ENCODE results near the gene SUMO3. TPM values are rescaled to one million over a fixed set of nuclear protein-coding genes. Genes with fewer than 3 reads are reported as not detected.

The SUMO3 gene
- total RNA-seq, 1 experiment from 2014 or later: 41.4 TPM

DNA sequence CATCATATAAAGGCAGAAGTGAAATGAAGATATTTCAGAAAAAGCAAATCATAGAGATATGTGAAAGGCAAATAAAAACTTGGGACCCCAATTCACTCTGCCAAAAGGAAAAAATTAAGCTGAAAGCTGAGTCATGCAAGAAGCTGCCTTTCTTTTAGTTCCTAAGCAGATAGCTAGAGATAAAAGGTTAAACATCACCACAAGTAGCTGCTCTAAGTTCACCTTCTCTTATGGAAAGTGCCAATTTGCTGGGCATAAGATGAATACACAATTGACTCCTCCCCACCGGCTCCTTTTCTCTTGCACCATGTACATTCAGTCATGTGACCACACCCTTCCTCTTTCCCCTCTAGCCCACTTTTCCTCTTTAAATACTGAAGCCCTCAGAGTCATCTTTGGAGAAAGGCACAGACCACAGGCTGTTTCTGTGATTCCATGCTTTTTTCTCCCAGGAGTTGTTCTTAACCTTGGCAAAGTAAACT is 5.4 kb upstream of the SUMO3 start:
- Histone ChIP-seq H3K4me3 (ENCODE audit: low read depth in 2 of 2, low read length in 2 of 2) (no peak overlapping the region), H3K4me1 (ENCODE audit: control insufficient read depth, insufficient read depth, low read length) (no peaks in the 10 kb centered on the region), H3K36me3 (ENCODE audit: control insufficient read depth, insufficient read depth, low read length) (no peaks in the 10 kb centered on the region), H3K27ac (ENCODE audit: low read length) (no peak overlapping the region), H3K27me3 (ENCODE audit: control insufficient read depth, insufficient read depth, low read length) (no peaks in the 10 kb centered on the region), H3K9me3 (ENCODE audit: control insufficient read depth, insufficient read depth, low read depth, low read length) (peaks cover 12% of the 10 kb centered on the region; the same call in 1 of the 2 replicates)
- TF ChIP-seq TCF7L2 (IDR thresholded peaks at IDR 0.05; ENCODE audit: low read depth, low read length) (no peak), SIN3A (IDR thresholded peaks at IDR 0.05; ENCODE audit: borderline replicate concordance, insufficient read depth, low read depth, low read length) (no peak), POLR2AphosphoS5 (IDR thresholded peaks at IDR 0.05; ENCODE audit: low read depth, low read length) (no peak)
- TF ChIP-seq, protein P1, sequence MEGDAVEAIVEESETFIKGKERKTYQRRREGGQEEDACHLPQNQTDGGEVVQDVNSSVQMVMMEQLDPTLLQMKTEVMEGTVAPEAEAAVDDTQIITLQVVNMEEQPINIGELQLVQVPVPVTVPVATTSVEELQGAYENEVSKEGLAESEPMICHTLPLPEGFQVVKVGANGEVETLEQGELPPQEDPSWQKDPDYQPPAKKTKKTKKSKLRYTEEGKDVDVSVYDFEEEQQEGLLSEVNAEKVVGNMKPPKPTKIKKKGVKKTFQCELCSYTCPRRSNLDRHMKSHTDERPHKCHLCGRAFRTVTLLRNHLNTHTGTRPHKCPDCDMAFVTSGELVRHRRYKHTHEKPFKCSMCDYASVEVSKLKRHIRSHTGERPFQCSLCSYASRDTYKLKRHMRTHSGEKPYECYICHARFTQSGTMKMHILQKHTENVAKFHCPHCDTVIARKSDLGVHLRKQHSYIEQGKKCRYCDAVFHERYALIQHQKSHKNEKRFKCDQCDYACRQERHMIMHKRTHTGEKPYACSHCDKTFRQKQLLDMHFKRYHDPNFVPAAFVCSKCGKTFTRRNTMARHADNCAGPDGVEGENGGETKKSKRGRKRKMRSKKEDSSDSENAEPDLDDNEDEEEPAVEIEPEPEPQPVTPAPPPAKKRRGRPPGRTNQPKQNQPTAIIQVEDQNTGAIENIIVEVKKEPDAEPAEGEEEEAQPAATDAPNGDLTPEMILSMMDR (IDR thresholded peaks at IDR 0.05): no peak
- TF ChIP-seq, protein P2, sequence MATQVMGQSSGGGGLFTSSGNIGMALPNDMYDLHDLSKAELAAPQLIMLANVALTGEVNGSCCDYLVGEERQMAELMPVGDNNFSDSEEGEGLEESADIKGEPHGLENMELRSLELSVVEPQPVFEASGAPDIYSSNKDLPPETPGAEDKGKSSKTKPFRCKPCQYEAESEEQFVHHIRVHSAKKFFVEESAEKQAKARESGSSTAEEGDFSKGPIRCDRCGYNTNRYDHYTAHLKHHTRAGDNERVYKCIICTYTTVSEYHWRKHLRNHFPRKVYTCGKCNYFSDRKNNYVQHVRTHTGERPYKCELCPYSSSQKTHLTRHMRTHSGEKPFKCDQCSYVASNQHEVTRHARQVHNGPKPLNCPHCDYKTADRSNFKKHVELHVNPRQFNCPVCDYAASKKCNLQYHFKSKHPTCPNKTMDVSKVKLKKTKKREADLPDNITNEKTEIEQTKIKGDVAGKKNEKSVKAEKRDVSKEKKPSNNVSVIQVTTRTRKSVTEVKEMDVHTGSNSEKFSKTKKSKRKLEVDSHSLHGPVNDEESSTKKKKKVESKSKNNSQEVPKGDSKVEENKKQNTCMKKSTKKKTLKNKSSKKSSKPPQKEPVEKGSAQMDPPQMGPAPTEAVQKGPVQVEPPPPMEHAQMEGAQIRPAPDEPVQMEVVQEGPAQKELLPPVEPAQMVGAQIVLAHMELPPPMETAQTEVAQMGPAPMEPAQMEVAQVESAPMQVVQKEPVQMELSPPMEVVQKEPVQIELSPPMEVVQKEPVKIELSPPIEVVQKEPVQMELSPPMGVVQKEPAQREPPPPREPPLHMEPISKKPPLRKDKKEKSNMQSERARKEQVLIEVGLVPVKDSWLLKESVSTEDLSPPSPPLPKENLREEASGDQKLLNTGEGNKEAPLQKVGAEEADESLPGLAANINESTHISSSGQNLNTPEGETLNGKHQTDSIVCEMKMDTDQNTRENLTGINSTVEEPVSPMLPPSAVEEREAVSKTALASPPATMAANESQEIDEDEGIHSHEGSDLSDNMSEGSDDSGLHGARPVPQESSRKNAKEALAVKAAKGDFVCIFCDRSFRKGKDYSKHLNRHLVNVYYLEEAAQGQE (IDR thresholded peaks at IDR 0.05; ENCODE audit: insufficient read depth in 1 of 2, low read depth in 2 of 2, low read length in 1 of 2): no peak
- POLR2A ChIA-PET: no interaction called here
- intact Hi-C loops (cut with micrococcal nuclease; ENCODE audit: unreplicated experiment): no loop called here
- CTCF ChIA-PET: no interaction called here
- no TSS peak for BruUV-seq (replicated peaks)
- DNase-seq (ENCODE audit: low read depth, low spot score): no peak
- in situ Hi-C loops (cut with HindIII; ENCODE audit: low pct_unique_long_range_greater_than_20kb, low sequenced_read_pairs): no loop called here
- ATAC-seq: no peak

DNA sequence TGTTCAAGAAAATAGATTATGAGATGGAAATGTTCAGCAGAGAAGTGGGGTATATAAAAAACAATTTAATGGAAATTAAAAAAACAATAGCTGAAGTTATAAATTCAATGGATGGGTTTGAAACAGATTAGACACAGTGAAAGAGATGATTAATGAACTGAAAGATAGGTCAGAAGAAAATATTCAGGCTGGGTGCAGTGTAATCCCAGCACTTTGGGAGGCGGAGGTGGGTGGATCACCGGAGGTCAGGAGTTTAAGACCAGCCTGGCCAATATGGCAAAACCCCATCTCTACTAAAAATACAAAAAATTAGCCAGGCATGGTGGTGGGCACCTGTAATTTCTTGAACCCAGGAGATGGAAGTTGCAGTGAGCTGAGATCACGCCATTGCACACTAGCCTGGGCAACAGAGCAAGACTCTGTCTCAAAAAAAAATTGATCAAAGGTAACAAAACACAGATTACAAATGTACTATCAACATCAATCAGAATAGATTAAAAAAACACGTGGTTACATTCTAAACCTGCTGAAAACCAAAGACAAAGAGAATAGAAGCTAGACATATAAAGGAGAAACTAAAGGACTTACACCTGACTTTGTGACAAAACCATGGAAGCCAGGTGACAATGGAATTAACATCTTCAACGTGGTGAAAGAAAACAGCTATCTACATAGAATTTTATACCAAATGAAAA is 4.8 kb upstream of the SUMO3 start:
- CTCF ChIA-PET: no interaction called here
- DNase-seq (ENCODE audit: low read depth, low spot score) (no peak), ATAC-seq (no peak)
- TF ChIP-seq, protein P2 (IDR thresholded peaks at IDR 0.05; ENCODE audit: insufficient read depth in 1 of 2, low read depth in 2 of 2, low read length in 1 of 2): no peak
- TF ChIP-seq, protein P1 (IDR thresholded peaks at IDR 0.05): no peak
- TF ChIP-seq TCF7L2 (IDR thresholded peaks at IDR 0.05; ENCODE audit: low read depth, low read length) (no peak), POLR2AphosphoS5 (IDR thresholded peaks at IDR 0.05; ENCODE audit: low read depth, low read length) (no peak), SIN3A (IDR thresholded peaks at IDR 0.05; ENCODE audit: borderline replicate concordance, insufficient read depth, low read depth, low read length) (no peak)
- Histone ChIP-seq H3K4me1 (ENCODE audit: control insufficient read depth, insufficient read depth, low read length) (no peaks in the 10 kb centered on the region), H3K36me3 (ENCODE audit: control insufficient read depth, insufficient read depth, low read length) (no peaks in the 10 kb centered on the region), H3K4me3 (ENCODE audit: low read depth in 2 of 2, low read length in 2 of 2) (no peak overlapping the region), H3K9me3 (ENCODE audit: control insufficient read depth, insufficient read depth, low read depth, low read length) (peaks cover 7% of the 10 kb centered on the region; the same call in 1 of the 2 replicates), H3K27ac (ENCODE audit: low read length) (no peak overlapping the region), H3K27me3 (ENCODE audit: control insufficient read depth, insufficient read depth, low read length) (no peaks in the 10 kb centered on the region)
- in situ Hi-C loops (cut with HindIII; ENCODE audit: low pct_unique_long_range_greater_than_20kb, low sequenced_read_pairs) (no loop called here), intact Hi-C loops (cut with micrococcal nuclease; ENCODE audit: unreplicated experiment) (no loop called here)
- POLR2A ChIA-PET: no interaction called here
- BruUV-seq (replicated peaks): no TSS peak

Data from Panc1 (cell line).